Heart left ventricle (tissue), 13 donors: ENCODE results near the gene SPACA4.

Source experiments
- POLR2A ChIP-seq, 2 donors: fragments of 450-650 bp; IDR thresholded peaks; one replicate each; pipeline ENCODE4 v1.6.1; 2017; ENCODE audit warnings: antibody characterized with exemption in 2 of 2, mild to moderate bottlenecking in 2 of 2, moderate library complexity in 2 of 2
- TF ChIP-seq, protein P1 (sequence below), 12 donors: fragments of 200-600 bp; sonication (generic) in 4 of 12; IDR thresholded peaks; one replicate each; pipeline versions ENCODE4 v1.5.0 to v1.8.0; 2018 to 2022; ENCODE audit warnings: antibody characterized with exemption in 12 of 12, mild to moderate bottlenecking in 5 of 12
- donor health status: ischemic (EF 13 %, LVEDD 7.1; RV severe dilation, severe dysfunction).
- donor health status: DM: no; HTN: yes; CAD: no.
- donor health status: DM: no; HTN: no; CAD: no.
- donor health status: ischemic (EF 25% LVEDD 6.9; RV normal size, moderate dysfunction).
- donor health status: ischemic (EF 25% LVEDD 5.7; RV mildly dilated, moderate dysfunction).
- donor health status: ischemic (EF 35%, LVEDD 5.7; RV mildly dilated, moderate dysfunction).
- donor health status: nonischemic (EF 11% LVEDD 7.7; RV severe dilation, severe dysfunction).
- donor health status: DM: yes; HTN: yes; CAD: no.
- donor health status: PGD.
- donor health status: ischemic (EF 29% LVEDD 5.4; RV normal size, mild dysfunction).
- donor health status: nonischemic (EF 23%, LVEDD 6.1; RV moderate dilation, normal function).

- peak in 1 of 2 donors; percentile 47 for TF ChIP-seq POLR2A (IDR thresholded peaks at IDR 0.05)
- TF ChIP-seq, protein P1, sequence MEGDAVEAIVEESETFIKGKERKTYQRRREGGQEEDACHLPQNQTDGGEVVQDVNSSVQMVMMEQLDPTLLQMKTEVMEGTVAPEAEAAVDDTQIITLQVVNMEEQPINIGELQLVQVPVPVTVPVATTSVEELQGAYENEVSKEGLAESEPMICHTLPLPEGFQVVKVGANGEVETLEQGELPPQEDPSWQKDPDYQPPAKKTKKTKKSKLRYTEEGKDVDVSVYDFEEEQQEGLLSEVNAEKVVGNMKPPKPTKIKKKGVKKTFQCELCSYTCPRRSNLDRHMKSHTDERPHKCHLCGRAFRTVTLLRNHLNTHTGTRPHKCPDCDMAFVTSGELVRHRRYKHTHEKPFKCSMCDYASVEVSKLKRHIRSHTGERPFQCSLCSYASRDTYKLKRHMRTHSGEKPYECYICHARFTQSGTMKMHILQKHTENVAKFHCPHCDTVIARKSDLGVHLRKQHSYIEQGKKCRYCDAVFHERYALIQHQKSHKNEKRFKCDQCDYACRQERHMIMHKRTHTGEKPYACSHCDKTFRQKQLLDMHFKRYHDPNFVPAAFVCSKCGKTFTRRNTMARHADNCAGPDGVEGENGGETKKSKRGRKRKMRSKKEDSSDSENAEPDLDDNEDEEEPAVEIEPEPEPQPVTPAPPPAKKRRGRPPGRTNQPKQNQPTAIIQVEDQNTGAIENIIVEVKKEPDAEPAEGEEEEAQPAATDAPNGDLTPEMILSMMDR (IDR thresholded peaks at IDR 0.05): no peak
Measured at GRCh38 chr19:48635263-48635965, 28.9 kb downstream of the SPACA4 start.
